Motor neuron (in vitro differentiated cells): ENCODE results near the gene MMP14. TPM values are rescaled to one million over a fixed set of nuclear protein-coding genes. Genes with fewer than 3 reads are reported as not detected.
"Not testable (repeated sequence)": the region's sequence is repeated elsewhere in the genome, so short reads cannot be mapped to it uniquely, and the experiment has no call there.

Experiments used
- ATAC-seq, 8 experiments: fragments of 200-7000 bp; cut with Tn5 transposase; replicated peaks in 6 of 8; 2 replicates each; pipeline ENCODE4 v1.8.0; 2021; ENCODE audit warnings: mild to moderate bottlenecking in 8 of 8, moderate library complexity in 8 of 8
- H3K27ac ChIP-seq, 2 donors: fragments of 250-450 bp; sonication (Bioruptor Pico); 2 replicates each; pipeline ENCODE4 v1.9.0; 2021; ENCODE audit warnings: antibody characterized with exemption in 2 of 2, mild to moderate bottlenecking in 2 of 2, moderate library complexity in 1 of 2
- H3K4me1 ChIP-seq, 2 donors: fragments of 250-450 bp; sonication (Bioruptor Pico); replicated peaks in 1 of 2; 2 replicates each; pipeline ENCODE4 v1.6.1; 2021; ENCODE audit warnings: antibody characterized with exemption in 2 of 2, mild to moderate bottlenecking in 2 of 2, moderate library complexity in 1 of 2
- H3K4me3 ChIP-seq, 5 donors: fragments of 250-450 bp; sonication (Bioruptor Pico); 2 replicates each; pipeline ENCODE4 v1.9.0; 2021; ENCODE audit warnings: antibody characterized with exemption in 5 of 5, mild to moderate bottlenecking in 5 of 5, moderate library complexity in 4 of 5
- WGBS, 10 experiments: fragments of 450-650 bp; shearing (Covaris generic); methylation state at CpG; one replicate each; pipeline ENCODE4 v1.0.0; 2022; 5-methylcytosine and 5-hydroxymethylcytosine counted together
- in situ Hi-C, 9 experiments: fragments of 400-800 bp; cut with MboI; loops; one replicate each; pipeline ENCODE4 v1.15.0; 2021; ENCODE audit warnings: low sequenced_read_pairs in 9 of 9, low pct_unique_long_range_greater_than_20kb in 2 of 9; ENCODE audit not compliant: unreplicated experiment in 9 of 9
- total RNA-seq, 8 experiments: library from RNA; unstranded; fragments of 300-600 nt; gene quantifications; 2 replicates each; pipeline versions ENCODE4 v1.2.3 to v1.2.4, GENCODE V29; 2022

The MMP14 gene
- total RNA-seq: 100 to 1,000 TPM in 2 of 8 experiments, 1 to 10 TPM in 5, under 1 TPM in 1; 0.35 to 290 (median 3.3) TPM

DNA sequence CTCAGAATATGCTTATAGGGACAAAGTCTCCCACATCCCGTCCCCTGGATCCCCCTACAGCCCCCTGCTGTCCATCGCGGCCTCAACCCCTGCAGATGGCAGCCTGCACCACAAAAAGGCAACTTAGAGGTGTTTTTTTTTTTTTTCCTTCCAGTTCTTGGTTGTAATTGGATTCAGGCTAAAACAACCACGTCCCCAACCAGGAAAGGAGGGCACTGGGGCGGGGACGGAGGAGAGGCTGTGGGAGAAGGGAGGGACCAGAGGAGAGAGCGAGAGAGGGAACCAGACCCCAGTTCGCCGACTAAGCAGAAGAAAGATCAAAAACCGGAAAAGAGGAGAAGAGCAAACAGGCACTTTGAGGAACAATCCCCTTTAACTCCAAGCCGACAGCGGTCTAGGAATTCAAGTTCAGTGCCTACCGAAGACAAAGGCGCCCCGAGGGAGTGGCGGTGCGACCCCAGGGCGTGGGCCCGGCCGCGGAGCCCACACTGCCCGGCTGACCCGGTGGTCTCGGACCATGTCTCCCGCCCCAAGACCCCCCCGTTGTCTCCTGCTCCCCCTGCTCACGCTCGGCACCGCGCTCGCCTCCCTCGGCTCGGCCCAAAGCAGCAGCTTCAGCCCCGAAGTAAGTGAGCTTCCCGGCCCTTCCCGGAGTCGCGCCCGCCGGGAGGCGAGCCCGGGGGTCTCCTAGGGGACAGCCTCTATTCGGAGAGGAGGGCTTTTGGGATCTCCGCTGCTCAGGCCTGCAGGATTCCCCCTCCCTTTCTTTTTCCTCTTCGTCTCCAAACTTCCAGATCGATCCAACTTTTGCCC, at the start of gene MMP14:
MMP14 (plus strand) TSS at position 285 of the 813 bp plus-strand sequence; CDS start at position 518, 233 bp downstream.
- peak; percentile 28 to 62 (median 54) for ATAC-seq
- Histone ChIP-seq H3K4me1 (peaks cover 0 to 3% of the 10 kb centered on the region in 2 donors), H3K4me3 (peak within 1 kb of the TSS; percentile 13 to 32 (median 29)), H3K27ac (no peak within 1 kb of the TSS)
- WGBS, 10 experiments: 0 to 16% (median 6%) methylated on average over 2 to 27 of the region's 46 CpGs; no CpG with 5 or more reads in 3 of the 10 experiments
- in situ Hi-C loops: loop anchor here in 2 of 9 experiments (25.0 kb wide), 2 partner anchors 274 to 449 kb away; no protein-coding TSS in a partner anchor

DNA sequence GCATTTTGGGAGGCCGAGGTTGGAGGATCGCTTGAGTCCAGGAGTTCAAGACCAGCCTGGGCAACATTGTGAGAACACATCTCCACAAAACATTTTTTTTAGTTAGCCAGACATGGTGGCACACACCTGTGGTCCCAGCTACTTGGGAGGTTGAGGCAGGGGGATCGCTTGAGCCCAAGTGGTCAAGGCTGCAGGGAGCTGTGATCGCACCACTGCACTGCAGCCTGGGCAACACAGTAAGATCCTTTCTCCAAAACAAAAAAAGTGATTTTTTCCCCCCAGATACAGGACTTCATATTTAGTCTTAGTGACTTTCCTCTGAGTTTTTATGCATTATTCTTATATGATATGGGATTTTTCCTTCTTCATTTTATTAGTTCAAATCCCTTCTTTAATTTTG, 49.7 kb upstream of the MMP14 start:
- Histone ChIP-seq H3K4me3 (no peak overlapping the region), H3K4me1 (no peaks in the 10 kb centered on the region), H3K27ac (no peak overlapping the region)
- in situ Hi-C loops: no loop called here
- 60 to 100% (median 66%) methylated on average over 2 of the region's 4 CpGs; no CpG with 5 or more reads in 7 of the 10 experiments for WGBS, 10 experiments
- no peak for ATAC-seq

DNA sequence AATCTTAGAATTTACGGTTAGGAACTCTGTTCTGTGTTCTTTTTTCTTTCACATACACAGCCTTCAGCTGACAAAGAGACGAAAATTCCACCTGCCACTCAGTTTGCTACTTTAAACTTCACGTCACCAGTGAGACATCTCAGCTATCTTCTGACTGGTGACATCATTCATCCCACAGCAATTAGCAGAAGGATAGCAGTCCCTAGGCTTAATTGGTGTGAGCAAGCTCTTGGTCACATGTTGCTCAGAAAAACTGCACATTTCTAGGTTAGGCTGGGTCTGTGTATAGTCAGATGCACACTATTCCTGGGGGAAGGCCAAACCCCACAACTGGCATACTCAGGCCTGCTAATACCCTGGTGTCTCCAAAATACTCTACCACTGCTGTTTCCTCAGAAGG, 45.1 kb upstream of the MMP14 start:
- Histone ChIP-seq H3K27ac (no peak overlapping the region), H3K4me3 (no peak overlapping the region), H3K4me1 (no peaks in the 10 kb centered on the region)
- ATAC-seq: peak; percentile 24 to 100 (median 94)
- in situ Hi-C loops: no loop called here
- 10 to 89% (median 52%) methylated on average over 2 to 3 of the region's 3 CpGs; no CpG with 5 or more reads in 1 of the 10 experiments for WGBS, 10 experiments

DNA sequence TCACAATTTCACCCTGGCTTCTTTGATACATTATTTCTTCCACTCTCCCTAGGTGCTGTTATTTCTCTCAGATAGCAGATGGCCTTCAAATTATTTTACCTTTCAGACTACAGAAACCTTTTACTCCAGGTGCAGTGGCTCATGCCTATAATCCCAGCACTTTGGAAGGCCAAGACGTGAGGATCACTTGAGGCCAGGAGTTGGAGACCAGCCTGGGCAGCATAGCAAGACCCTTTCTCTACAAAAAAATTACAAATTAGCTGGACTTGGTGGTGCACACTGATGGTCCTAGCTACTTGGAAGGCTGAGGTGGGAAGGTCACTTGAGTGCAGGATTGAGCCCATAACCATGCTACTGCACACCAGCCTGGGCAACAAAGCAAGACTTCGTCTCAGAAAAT, 44.2 kb upstream of the MMP14 start:
- 60 to 93% (median 83%) methylated on average over 1 to 2 of the region's 2 CpGs; no CpG with 5 or more reads in 5 of the 10 experiments for WGBS, 10 experiments
- no peak overlapping the region for H3K4me3 ChIP-seq

DNA sequence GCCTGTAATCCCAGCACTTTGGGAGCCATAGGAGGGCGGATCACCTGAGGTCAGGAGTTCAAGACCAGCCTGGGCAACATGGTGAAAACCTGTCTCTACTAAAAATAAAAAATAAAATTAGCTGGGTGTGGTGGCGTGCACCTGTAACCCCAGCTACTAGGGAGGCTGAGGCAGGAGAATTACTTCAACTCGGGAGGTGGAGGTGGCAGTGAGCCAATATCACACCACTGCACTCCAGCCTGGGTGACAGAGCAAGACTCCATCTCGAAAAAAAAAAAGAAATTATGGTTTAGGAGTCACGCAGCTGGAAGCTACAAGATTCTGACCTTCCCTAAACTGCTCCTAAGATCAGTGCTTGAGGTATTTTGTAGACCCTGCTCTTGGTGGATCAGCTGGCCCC, 42.8 kb upstream of the MMP14 start:
- 38 to 87% (median 69%) methylated on average over 1 to 4 of the region's 5 CpGs; no CpG with 5 or more reads in 4 of the 10 experiments for WGBS, 10 experiments
- ATAC-seq, H3K4me3 ChIP-seq, H3K27ac ChIP-seq, in situ Hi-C loops, H3K4me1 ChIP-seq: not testable (repeated sequence)

More for the DNA sequence above, 44.2 kb upstream of the MMP14 start:
- ATAC-seq: no peak
- no peaks in the 10 kb centered on the region for H3K4me1 ChIP-seq
- in situ Hi-C loops: no loop called here
- no peak overlapping the region for H3K27ac ChIP-seq

DNA sequence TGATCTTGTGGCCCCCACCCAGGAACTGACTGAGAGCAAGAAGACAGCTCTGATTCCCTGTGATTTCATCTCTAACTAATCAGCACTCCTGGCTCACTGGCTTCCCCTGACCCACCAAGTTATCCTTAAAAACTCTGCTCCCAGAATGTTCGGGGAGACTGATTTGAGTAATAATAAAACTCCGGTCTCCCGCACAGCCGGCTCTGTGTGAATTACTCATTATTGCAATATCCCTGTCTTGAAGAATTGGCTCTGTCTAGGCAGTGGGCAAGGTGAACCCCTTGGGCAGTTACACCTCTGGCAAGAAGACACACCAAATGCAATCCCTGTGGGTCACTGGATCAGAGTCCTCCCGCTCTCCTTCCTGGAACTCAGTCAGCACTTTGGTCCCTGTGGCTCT, 42.4 kb upstream of the MMP14 start:
- no peak for ATAC-seq

DNA sequence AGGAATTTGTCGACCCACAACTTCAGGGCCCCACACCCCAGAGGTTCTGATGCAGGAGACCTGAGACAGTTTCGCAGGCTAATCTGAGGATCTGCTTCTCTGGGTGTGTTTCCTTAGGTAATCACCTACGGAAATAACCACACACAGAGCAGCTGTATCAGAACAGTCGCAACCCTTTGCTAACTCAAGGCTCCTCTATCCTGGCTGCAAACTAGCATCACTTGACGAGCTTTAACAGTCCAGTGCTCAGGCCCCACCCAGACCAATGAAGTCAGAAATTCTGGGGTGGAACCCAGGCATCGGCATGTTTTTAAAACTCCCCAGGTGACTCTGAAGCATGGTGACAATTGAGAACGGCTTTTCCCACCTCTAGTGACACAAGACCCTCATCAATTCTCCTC, 41.8 kb upstream of the MMP14 start:
- no peaks in the 10 kb centered on the region for H3K4me1 ChIP-seq
- no peak for ATAC-seq
- WGBS, 10 experiments: 20 to 100% (median 92%) methylated on average over 1 to 7 of the region's 7 CpGs; no CpG with 5 or more reads in 1 of the 10 experiments
- no peak overlapping the region for H3K27ac ChIP-seq
- in situ Hi-C loops: no loop called here
- no peak overlapping the region for H3K4me3 ChIP-seq

More for the DNA sequence above, 42.4 kb upstream of the MMP14 start:
- in situ Hi-C loops: no loop called here
- Histone ChIP-seq H3K27ac (no peak overlapping the region), H3K4me1 (no peaks in the 10 kb centered on the region), H3K4me3 (no peak overlapping the region)
- 40 to 100% (median 73%) methylated on average over 1 to 5 of the region's 5 CpGs; no CpG with 5 or more reads in 4 of the 10 experiments for WGBS, 10 experiments

DNA sequence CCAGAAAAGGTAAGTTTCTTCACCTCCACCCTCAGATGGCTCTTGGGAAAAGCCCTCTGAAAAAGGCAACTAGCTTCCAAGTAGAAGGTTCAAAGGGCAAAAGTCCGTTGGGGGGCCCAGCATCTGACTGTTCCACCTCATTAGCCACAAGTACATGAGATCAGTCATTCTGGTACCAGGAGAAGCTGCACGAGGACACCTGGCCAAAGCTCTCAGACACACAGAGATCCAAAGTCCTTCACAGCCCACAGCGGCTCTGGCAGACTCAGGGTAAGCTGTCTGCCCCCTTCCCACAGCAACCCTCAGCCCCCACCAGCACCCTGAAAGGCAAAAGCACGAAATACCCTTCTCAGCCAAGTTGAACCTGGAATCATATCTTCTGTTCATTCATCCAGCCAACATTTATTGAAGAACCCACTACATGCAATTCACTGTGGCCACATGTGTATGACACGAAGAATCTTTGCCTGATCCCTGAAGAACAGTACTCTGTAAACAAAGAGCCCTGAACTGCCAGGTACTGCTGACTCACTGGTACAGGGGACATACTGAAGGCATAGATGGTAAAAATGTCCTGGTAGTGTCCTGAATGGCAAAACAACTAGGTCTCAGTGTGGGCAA, 40.2 kb upstream of the MMP14 start:
- Histone ChIP-seq H3K4me1 (no peaks in the 10 kb centered on the region), H3K27ac (no peak overlapping the region), H3K4me3 (no peak overlapping the region)
- in situ Hi-C loops: no loop called here
- no peak for ATAC-seq
- WGBS, 10 experiments: 0 to 100% (median 50%) methylated on average over 1 to 3 of the region's 5 CpGs; no CpG with 5 or more reads in 4 of the 10 experiments

DNA sequence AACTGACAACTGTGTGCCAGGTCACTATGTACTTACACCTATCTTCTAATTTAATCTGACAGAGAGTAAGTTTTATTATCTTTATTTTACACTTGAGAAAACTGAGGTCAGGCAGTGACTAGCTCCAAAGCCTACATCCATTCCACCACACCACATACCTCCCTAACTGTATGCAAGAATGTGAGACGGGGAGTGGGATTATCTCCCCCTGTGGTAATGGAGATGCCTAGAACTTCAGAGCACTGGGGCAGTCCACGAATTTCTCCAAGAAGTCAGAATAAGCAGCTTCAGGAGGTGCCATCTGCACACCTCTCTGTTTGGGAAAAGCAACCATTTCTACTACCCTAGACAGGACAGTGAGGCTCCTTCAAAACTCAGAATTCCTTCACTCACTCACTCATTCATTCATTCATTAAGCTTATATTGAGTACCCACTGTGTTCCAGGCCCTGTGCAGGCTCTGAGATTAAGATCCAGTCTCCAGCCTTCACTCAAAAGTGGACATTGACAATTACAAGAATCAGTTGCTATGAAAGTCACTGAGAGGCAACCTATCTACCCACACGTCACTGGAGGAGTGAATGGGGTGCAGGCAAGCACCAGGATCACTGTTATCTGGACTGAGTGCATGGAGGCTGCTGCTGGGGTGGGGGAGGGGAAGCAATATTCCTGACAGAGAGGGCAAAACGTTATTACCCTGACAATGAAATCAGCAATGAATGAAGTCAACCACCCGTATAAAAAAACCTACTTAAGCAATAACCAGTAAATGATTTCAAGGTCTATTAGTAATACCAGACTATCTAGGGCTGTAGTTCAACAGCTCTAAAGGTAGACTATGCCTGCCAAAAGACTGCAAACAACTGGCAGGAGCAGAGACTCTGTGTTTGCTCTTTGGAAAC, 39.1 kb upstream of the MMP14 start:
- H3K4me3 ChIP-seq: no peak overlapping the region
- in situ Hi-C loops: no loop called here
- WGBS, 10 experiments: 12 to 60% (median 26%) methylated on average over 1 to 5 of the region's 5 CpGs; no CpG with 5 or more reads in 2 of the 10 experiments
- no peak overlapping the region for H3K27ac ChIP-seq
- no peaks in the 10 kb centered on the region for H3K4me1 ChIP-seq
- ATAC-seq: peak in 4 of 8 experiments; percentile 29 to 77 (median 59)

DNA sequence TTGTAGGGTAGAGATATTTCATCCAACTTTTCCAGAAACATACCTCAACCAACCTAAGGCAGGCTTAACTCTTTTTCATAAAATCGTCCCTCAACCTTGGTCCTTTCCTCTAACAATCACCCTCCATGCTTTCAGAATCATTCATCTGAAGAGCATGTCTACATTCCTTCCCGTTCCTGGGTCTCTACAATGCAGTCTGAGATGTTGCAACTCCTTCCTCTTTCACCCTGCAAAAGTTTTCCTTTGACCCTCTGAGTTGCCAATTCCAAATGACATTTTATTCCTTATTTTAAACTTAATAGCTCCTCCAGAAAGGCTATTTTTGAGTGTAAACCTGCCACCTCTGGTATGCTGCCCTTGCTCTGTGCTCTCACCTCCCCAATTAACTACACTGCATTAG, 37.9 kb upstream of the MMP14 start:
- no peak overlapping the region for H3K27ac ChIP-seq
- H3K4me3 ChIP-seq: no peak overlapping the region
- H3K4me1 ChIP-seq: no peaks in the 10 kb centered on the region
- WGBS, 10 experiments: 18 to 64% (median 37%) methylated on average over 1 to 2 of the region's 2 CpGs; no CpG with 5 or more reads in 3 of the 10 experiments
- in situ Hi-C loops: no loop called here
- ATAC-seq: no peak

DNA sequence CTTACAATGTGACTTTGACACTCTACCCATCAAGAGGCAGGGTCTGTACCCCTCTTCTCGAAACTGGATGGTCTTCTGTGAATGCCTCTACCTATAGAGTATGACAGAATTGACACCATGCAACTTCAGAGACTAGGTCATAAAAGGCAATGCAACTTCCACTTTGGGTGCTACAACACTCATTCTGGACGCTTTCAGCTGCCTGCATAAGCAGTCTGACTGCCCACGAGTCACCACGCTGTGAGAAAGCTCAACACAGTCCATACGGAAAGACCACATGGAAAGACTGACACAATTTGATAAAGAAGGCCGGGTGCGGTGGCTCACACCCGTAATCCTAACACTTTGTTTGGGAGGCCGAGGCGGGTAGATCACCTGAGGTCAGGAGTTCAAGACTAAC, 36.0 kb upstream of the MMP14 start:
- no peak for ATAC-seq
- Histone ChIP-seq H3K4me3 (no peak overlapping the region), H3K27ac (no peak overlapping the region), H3K4me1 (no peaks in the 10 kb centered on the region)
- WGBS, 10 experiments: 0 to 94% (median 82%) methylated on average over 1 to 7 of the region's 10 CpGs; no CpG with 5 or more reads in 3 of the 10 experiments
- in situ Hi-C loops: no loop called here

DNA sequence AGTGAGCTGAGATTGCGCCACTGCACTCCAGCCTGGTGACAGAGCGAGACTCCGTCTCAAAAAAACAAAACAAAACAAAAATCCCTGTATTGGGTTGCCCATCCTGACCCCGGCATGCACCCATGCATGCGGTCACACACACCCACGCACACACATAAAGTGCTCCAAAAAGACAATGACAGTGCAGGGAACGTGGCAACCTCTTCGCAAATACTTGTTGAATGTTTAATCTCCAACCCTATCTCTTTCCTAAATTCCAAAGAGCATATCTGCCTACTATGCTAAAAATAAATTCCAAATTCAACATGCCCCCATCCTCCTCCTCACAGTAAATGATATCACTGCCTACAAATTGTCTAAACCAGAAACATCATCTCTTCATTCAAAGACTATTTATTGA, 34.7 kb upstream of the MMP14 start:
- 63 to 100% (median 82%) methylated on average over 1 to 6 of the region's 8 CpGs; no CpG with 5 or more reads in 2 of the 10 experiments for WGBS, 10 experiments
- in situ Hi-C loops: no loop called here
- Histone ChIP-seq H3K4me1 (no peaks in the 10 kb centered on the region), H3K27ac (no peak overlapping the region), H3K4me3 (no peak overlapping the region)
- ATAC-seq: no peak
